Astrocyte (in vitro differentiated cells and primary cell): ENCODE results near the gene POLR1C.

ENCODE experiments used
- CTCF ChIP-seq: IDR thresholded peaks from 2 replicates; pipeline ENCODE4 v1.5.1; 2011; ENCODE audit warnings: low read depth, mild to moderate bottlenecking, inconsistent platforms, low read length, moderate library complexity; ENCODE audit not compliant: insufficient read depth
- EZH2 ChIP-seq: IDR thresholded peaks from 2 replicates; pipeline ENCODE4 v1.6.1; 2012; ENCODE audit warnings: mild to moderate bottlenecking, low read length, inconsistent platforms; ENCODE audit not compliant: insufficient read depth

GRCh38 chr6:43493230-43493629 lies 23.7 kb upstream of the POLR1C start:
- no peak for TF ChIP-seq CTCF
- no peak for TF ChIP-seq EZH2
